A549 (cell line): Measurements from ENCODE around the gene KRTAP2-4.

Source experiments
- CHD2 ChIP-seq: fragments of 150-350 bp; IDR thresholded peaks from 2 replicates; pipeline ENCODE4 v1.6.1; 2014; ENCODE audit warnings: low read length; ENCODE audit not compliant: partially characterized antibody
- CTCF ChIP-seq: fragments of >200 bp; sonication (Bioruptor Twin); formaldehyde crosslinking; IDR thresholded peaks from 3 replicates; pipeline ENCODE4 v1.5.1; 2016
- E2F6 ChIP-seq: IDR thresholded peaks from 2 replicates; pipeline ENCODE4 v1.6.1; 2012; ENCODE audit warnings: low read depth, borderline replicate concordance
- HDAC2 ChIP-seq: fragments of 200-600 bp; sonication (generic); IDR thresholded peaks from 2 replicates; pipeline ENCODE4 v1.6.1; 2016
- HES2 ChIP-seq: fragments of >200 bp; sonication (Bioruptor Twin); formaldehyde crosslinking; IDR thresholded peaks from 2 replicates; pipeline ENCODE4 v1.6.1; 2016
- JUN ChIP-seq, 2 experiments: fragments of >200 bp; sonication (Bioruptor Twin); formaldehyde crosslinking; IDR thresholded peaks; 2 replicates in 1 of 2; 3 replicates in 1 of 2; pipeline ENCODE4 v1.6.1; 2016 to 2017
- MAX ChIP-seq: IDR thresholded peaks from 2 replicates; pipeline ENCODE4 v1.6.1; 2012
- NFE2L2 ChIP-seq: fragments of 150-350 bp; conservative IDR thresholded peaks from 2 replicates; pipeline ENCODE4 v1.6.1; 2014; ENCODE audit warnings: low read length
- POLR2A ChIP-seq: IDR thresholded peaks from 2 replicates; pipeline ENCODE4 v1.6.1; 2012; ENCODE audit warnings: mild to moderate bottlenecking, low read length
- REST ChIP-seq: fragments of 200-600 bp; sonication (generic); IDR thresholded peaks from 2 replicates; pipeline ENCODE4 v1.6.1; 2016; ENCODE audit warnings: antibody characterized with exemption, mild to moderate bottlenecking, moderate library complexity
- RNF2 ChIP-seq: fragments of 200-600 bp; sonication (generic); IDR thresholded peaks from 2 replicates; pipeline ENCODE4 v1.6.1; 2016; ENCODE audit warnings: low read depth, mild to moderate bottlenecking, antibody characterized with exemption, moderate library complexity, borderline replicate concordance
- SMC3 ChIP-seq: fragments of >200 bp; sonication (Bioruptor Twin); formaldehyde crosslinking; IDR thresholded peaks from 3 replicates; pipeline ENCODE4 v1.6.1; 2018; ENCODE audit warnings: inconsistent platforms
- TP53 ChIP-seq: fragments of 250-450 bp; sonication (Bioruptor Pico); IDR thresholded peaks from 2 replicates; pipeline ENCODE4 v1.5.0; 2021; ENCODE audit warnings: mild to moderate bottlenecking, moderate library complexity

- no peak for TF ChIP-seq CTCF
- no peak for TF ChIP-seq REST
- no peak for TF ChIP-seq JUN (IDR thresholded peaks at IDR 0.05)
- TF ChIP-seq TP53 (CRISPR knock-in tag): no peak
- TF ChIP-seq RNF2: no peak
- no peak for TF ChIP-seq HES2
- no peak for TF ChIP-seq HDAC2
- no peak for TF ChIP-seq POLR2A
- no peak for TF ChIP-seq SMC3
- no peak for TF ChIP-seq NFE2L2
- no peak for TF ChIP-seq MAX
- TF ChIP-seq E2F6: no peak
- no peak for TF ChIP-seq CHD2
These were observed 13.1 kb downstream of the KRTAP2-4 start for GRCh38 chr17:41052566-41052965.
